Karpas-422 (cell line): ENCODE measurements around the gene DAP. TPM values are rescaled to one million over a fixed set of nuclear protein-coding genes. Genes with fewer than 3 reads are reported as not detected.

ENCODE experiments used
- DNase-seq: peaks from one replicate; pipeline ENCODE4 v3.0.0-alpha.2; 2015
- H2AFZ ChIP-seq: fragments of 200-600 bp; sonication (generic); 2 replicates; pipeline ENCODE4 v1.6.1; 2014; ENCODE audit warnings: antibody characterized with exemption, low read length, mixed read lengths
- H3K27ac ChIP-seq: fragments of 200-600 bp; sonication (generic); 2 replicates; pipeline ENCODE4 v1.5.1; 2014; ENCODE audit warnings: mild to moderate bottlenecking, low read length, moderate library complexity
- H3K27me3 ChIP-seq: fragments of 200-600 bp; sonication (generic); 2 replicates; pipeline ENCODE4 v1.6.1; 2014; ENCODE audit warnings: low read length, mixed read lengths
- H3K36me3 ChIP-seq: fragments of 200-600 bp; sonication (generic); 2 replicates; pipeline ENCODE4 v1.6.1; 2014; ENCODE audit warnings: low read length, mixed read lengths; ENCODE audit not compliant: insufficient read depth
- H3K4me1 ChIP-seq: fragments of 200-600 bp; sonication (generic); 2 replicates; pipeline ENCODE4 v1.6.1; 2014; ENCODE audit warnings: mild to moderate bottlenecking, low read length, mixed read lengths
- H3K4me2 ChIP-seq: fragments of 200-600 bp; sonication (generic); 2 replicates; pipeline ENCODE4 v1.6.1; 2014; ENCODE audit warnings: low read length, low read depth, mild to moderate bottlenecking; ENCODE audit not compliant: poor library complexity, severe bottlenecking
- H3K4me3 ChIP-seq: fragments of 200-600 bp; sonication (generic); 2 replicates; pipeline ENCODE4 v1.5.1; 2014; ENCODE audit warnings: mild to moderate bottlenecking, antibody characterized with exemption, low read length, mixed read lengths
- H3K79me2 ChIP-seq: fragments of 200-600 bp; sonication (generic); 2 replicates; pipeline ENCODE4 v1.6.1; 2014; ENCODE audit warnings: mild to moderate bottlenecking, low read length, mixed read lengths
- H3K9ac ChIP-seq: fragments of 200-600 bp; sonication (generic); 2 replicates; pipeline ENCODE4 v1.6.0; 2014; ENCODE audit warnings: low read length
- H3K9me2 ChIP-seq: fragments of 200-600 bp; sonication (generic), shearing (Covaris generic); replicated peaks from 2 replicates; pipeline ENCODE4 v1.6.0; 2014; ENCODE audit warnings: mild to moderate bottlenecking, low read length, moderate library complexity; ENCODE audit not compliant: insufficient read depth
- H3K9me3 ChIP-seq: fragments of 300-700, 200-600 bp; sonication (generic); 2 replicates; pipeline ENCODE4 v1.6.1; 2014; ENCODE audit warnings: low read length, mixed read lengths
- H4K20me1 ChIP-seq: fragments of 200-600 bp; sonication (generic); 2 replicates; pipeline ENCODE4 v1.6.1; 2014; ENCODE audit warnings: mild to moderate bottlenecking, antibody characterized with exemption, low read length, low read depth; ENCODE audit not compliant: insufficient read depth
- total RNA-seq: library from RNA; depleted of rRNA; stranded (reverse); fragments of >200 nt; shearing (Covaris generic); gene quantifications from 2 replicates; pipeline ENCODE4 v1.2.3, GENCODE V29; 2014; ENCODE audit warnings: low replicate concordance

DAP gene
- total RNA-seq, 1 experiment from 2014 or later: 42.6 TPM

GRCh38 chr5:10662661-10663488 lies 98.2 kb downstream of the DAP start:
- Histone ChIP-seq H3K9me3 (no peaks in the 10 kb centered on the region), H3K27ac (no peak overlapping the region), H3K4me2 (no peak overlapping the region), H3K4me3 (no peak overlapping the region), H3K27me3 (no peaks in the 10 kb centered on the region), H4K20me1 (no peaks in the 10 kb centered on the region), H3K9ac (no peak overlapping the region), H3K79me2 (no peaks in the 10 kb centered on the region), H3K9me2 (no peaks in the 10 kb centered on the region), H2AFZ (no peak overlapping the region), H3K36me3 (no peaks in the 10 kb centered on the region), H3K4me1 (no peaks in the 10 kb centered on the region)
- DNase-seq: no peak

DNA sequence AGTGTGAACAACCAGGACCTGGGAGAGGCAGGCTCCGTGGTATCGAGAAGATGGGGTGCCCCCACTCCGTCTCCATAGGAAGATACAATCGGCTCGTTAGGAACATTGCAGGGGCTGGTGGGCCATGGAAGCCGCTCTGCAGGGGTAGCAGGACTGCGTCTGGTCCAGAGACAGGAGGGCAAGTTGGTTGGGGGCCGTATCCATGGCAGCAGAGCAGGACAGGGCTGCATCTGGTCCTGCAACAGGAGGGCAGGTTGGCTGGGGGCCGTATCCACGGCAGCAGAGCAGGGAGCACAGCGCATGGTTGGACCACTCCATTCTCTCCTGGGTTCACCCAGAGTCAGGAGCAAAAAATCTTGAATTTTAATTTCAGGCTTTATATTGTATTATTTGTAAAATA lies 99.0 kb downstream of the DAP start:
- Histone ChIP-seq H3K9me3 (no peaks in the 10 kb centered on the region), H3K4me1 (no peaks in the 10 kb centered on the region), H3K9me2 (no peaks in the 10 kb centered on the region), H3K27me3 (no peaks in the 10 kb centered on the region), H2AFZ (no peak overlapping the region), H3K9ac (no peak overlapping the region), H3K4me2 (no peak overlapping the region), H3K36me3 (no peaks in the 10 kb centered on the region), H3K27ac (no peak overlapping the region), H3K4me3 (no peak overlapping the region), H4K20me1 (no peaks in the 10 kb centered on the region), H3K79me2 (no peaks in the 10 kb centered on the region)
- DNase-seq: no peak

GRCh38 chr5:10661401-10661800 lies 99.6 kb downstream of the DAP start:
- Histone ChIP-seq H3K9me2 (no peaks in the 10 kb centered on the region), H4K20me1 (no peaks in the 10 kb centered on the region), H3K9me3 (no peaks in the 10 kb centered on the region), H3K27me3 (no peaks in the 10 kb centered on the region), H3K4me2 (no peak overlapping the region), H2AFZ (no peak overlapping the region), H3K4me1 (no peaks in the 10 kb centered on the region), H3K9ac (no peak overlapping the region), H3K79me2 (no peaks in the 10 kb centered on the region), H3K36me3 (no peaks in the 10 kb centered on the region), H3K4me3 (no peak overlapping the region), H3K27ac (no peak overlapping the region)
- no peak for DNase-seq

DNA sequence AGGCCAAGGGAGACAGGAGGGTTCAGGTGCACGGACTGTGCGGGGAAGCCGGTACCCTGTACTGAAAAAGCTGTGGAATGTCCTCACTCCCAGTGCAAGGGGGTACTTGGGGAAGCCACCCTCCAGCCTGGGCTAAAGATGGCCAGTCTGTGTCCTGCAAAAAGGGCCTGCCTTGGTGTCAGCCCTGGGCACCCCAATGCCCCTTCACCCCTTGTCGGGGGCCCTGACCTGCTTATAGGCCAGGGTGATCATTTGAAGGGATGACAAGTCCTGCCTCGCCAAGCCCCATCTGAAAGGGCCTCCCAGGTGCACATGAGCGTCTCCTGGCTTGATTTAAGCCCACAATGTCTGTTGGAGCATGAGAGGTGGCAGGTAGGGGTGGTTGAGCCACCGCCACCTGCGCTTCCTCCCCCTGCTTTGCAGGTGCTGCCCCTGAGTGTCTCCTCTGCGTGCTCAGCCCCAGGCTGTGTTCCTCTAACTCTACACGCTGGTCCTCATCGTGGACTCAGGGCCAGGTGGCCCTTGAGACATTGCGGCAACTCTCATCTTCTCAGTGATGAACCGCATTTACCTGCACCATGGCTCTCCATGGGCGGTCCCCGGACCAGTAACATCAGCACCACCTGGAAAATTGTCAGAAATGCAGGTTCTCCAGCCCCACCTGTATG lies 100.2 kb downstream of the DAP start:
- H3K27me3 ChIP-seq: no peaks in the 10 kb centered on the region
- H3K79me2 ChIP-seq: no peaks in the 10 kb centered on the region
- no peak overlapping the region for H3K4me2 ChIP-seq
- H3K4me3 ChIP-seq: no peak overlapping the region
- no peak overlapping the region for H3K27ac ChIP-seq
- no peak overlapping the region for H2AFZ ChIP-seq
- no peaks in the 10 kb centered on the region for H3K4me1 ChIP-seq
- DNase-seq: no peak
- no peaks in the 10 kb centered on the region for H3K9me2 ChIP-seq
- H4K20me1 ChIP-seq: no peaks in the 10 kb centered on the region
- H3K9ac ChIP-seq: no peak overlapping the region
- no peaks in the 10 kb centered on the region for H3K36me3 ChIP-seq
- H3K9me3 ChIP-seq: no peaks in the 10 kb centered on the region

DNA sequence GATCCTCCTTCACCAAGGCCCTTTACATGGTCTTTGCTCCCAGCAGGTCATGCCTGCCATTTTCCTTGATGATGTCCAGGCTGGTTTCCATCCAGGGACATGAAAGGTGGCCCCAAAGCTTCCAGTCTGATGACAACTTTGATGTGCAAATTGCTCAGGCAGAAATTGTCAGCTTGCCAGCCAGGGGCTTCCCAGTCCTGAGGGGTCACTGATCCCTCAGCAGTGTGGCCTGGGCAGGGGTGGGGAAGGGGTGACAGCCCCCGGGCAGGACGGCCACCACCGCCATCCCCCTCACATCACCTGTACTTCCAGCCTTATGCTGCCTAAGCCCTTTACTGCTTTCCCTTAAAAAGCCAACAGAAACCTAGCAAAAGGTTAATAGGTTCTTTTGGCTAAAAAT lies 100.9 kb downstream of the DAP start:
- no peak overlapping the region for H2AFZ ChIP-seq
- H3K9me3 ChIP-seq: no peaks in the 10 kb centered on the region
- no peaks in the 10 kb centered on the region for H3K27me3 ChIP-seq
- H3K36me3 ChIP-seq: no peaks in the 10 kb centered on the region
- DNase-seq: no peak
- H3K4me3 ChIP-seq: no peak overlapping the region
- H3K9ac ChIP-seq: no peak overlapping the region
- no peak overlapping the region for H3K27ac ChIP-seq
- no peaks in the 10 kb centered on the region for H3K79me2 ChIP-seq
- no peaks in the 10 kb centered on the region for H4K20me1 ChIP-seq
- no peaks in the 10 kb centered on the region for H3K9me2 ChIP-seq
- H3K4me1 ChIP-seq: no peaks in the 10 kb centered on the region
- no peak overlapping the region for H3K4me2 ChIP-seq

GRCh38 chr5:10658265-10658664 lies 102.8 kb downstream of the DAP start:
- Histone ChIP-seq H2AFZ (no peak overlapping the region), H3K27ac (no peak overlapping the region), H3K9me2 (no peaks in the 10 kb centered on the region), H3K4me1 (no peaks in the 10 kb centered on the region), H3K36me3 (no peaks in the 10 kb centered on the region), H3K4me2 (no peak overlapping the region), H3K27me3 (no peaks in the 10 kb centered on the region), H3K4me3 (no peak overlapping the region), H3K9me3 (no peaks in the 10 kb centered on the region), H3K9ac (no peak overlapping the region), H4K20me1 (no peaks in the 10 kb centered on the region), H3K79me2 (no peaks in the 10 kb centered on the region)
- no peak for DNase-seq

- no peaks in the 10 kb centered on the region for H3K9me2 ChIP-seq
- no peak overlapping the region for H3K4me2 ChIP-seq
These were observed 104.8 kb downstream of the DAP start for GRCh38 chr5:10655972-10656830.

More at GRCh38 chr5:10655972-10656830, 104.8 kb downstream of the DAP start:
- Histone ChIP-seq H3K27me3 (no peaks in the 10 kb centered on the region), H3K4me1 (no peaks in the 10 kb centered on the region), H3K4me3 (no peak overlapping the region), H4K20me1 (no peaks in the 10 kb centered on the region), H3K79me2 (no peaks in the 10 kb centered on the region), H3K9ac (no peak overlapping the region), H3K27ac (no peak overlapping the region), H2AFZ (no peak overlapping the region), H3K36me3 (no peaks in the 10 kb centered on the region), H3K9me3 (no peaks in the 10 kb centered on the region)
- no peak for DNase-seq
